Islet precursor cell (in vitro differentiated cells): ENCODE data around the gene SIM2.

ENCODE experiments used
- DNase-seq: peaks from one replicate; pipeline ENCODE4 v3.0.0-alpha.2; 2018

The SIM2 gene

DNA sequence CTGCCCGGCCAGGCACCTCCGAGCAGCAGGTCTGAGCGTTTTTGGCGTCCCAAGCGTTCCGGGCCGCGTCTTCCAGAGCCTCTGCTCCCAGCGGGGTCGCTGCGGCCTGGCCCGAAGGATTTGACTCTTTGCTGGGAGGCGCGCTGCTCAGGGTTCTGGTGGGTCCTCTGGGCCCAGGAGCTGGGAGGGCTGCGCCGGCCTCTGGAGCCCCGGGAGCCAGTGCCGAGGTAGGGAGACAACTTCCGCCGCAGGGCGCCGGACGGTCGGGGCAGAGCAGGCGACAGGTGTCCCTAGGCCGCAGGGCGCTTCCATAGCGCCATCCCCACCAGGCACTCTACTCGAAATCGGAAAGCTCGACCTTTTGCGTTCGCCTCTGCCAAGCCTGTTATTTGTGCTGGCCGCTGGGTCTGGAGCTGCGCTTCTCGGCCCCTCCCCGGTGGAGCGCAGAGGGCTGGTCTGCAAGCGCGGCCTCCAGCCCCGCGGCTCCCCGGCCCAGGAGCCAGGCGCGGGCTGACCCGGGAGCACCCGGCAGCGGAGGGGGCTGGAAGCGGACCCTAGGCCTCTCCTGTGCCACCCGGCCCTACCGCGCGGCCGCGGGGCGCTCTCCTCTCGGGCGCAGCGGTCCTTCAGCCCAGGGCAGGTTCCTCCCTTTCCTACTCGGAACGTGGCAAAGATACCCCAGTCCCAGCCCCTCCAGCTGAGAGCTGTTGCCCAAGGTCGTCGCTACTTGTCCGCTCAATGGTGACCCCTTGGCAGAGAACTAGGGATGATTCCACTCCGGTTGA lies 2.2 kb downstream of the SIM2 start:
- no peak for DNase-seq

DNA sequence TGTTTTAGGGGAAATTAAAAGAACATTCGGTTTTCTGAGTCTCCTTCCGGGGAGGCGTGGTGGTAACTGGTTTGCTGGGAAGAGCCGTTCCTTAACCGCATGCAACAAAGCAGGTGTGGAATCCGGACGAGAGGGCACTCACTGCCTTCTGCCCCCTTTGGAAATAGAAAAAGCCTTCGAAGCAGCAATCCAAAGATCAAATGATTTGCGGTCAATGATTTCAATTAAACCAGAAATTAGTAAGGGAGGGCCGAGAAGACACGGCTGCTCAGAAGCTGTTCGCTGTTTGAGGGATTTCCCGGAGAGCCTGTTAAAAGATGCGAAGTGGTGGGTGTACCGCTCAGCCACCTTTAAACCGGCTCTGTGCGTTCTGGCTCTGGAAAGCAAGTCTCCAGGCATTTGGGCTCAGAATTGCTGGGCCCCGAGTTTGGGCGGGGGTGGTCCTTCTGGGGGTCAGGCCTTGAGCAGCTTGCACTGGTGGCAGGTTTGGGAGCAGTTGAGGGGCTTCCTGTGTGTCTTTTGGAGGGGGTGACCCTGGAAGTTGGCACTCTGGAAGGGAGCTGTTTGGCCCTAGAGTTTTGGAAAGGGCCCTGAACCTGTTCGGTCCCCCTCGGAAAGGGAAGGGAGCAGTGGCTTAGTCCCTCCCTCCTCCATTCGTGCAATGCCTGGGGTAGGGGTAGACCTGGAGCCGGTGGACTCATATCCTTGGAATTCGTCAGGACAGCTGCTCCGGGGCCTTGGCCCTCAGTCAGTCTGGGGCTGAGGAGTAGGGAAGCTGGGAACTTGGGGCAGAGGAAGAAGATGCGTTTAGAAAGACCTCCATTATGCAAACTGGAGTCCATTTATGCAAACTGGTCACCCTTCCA lies 3.1 kb downstream of the SIM2 start:
- peak; percentile 84 for DNase-seq

DNA sequence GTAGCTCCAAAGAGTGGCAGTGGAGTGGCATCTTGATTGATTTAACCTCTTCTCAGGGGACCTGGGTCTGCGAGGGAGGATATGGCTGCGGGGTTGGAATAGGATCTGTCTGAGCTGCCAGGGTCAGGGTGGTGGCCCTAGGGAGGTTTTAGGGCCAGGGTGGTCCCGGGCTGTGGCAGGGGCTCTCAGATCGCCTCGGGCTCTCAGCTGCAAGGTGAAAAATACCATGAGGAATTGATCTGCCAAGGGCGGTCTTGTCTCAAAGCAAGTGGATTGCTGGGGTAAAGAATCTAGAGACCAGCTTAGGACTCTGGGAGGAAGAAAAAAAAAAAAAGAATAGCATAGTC lies 3.7 kb downstream of the SIM2 start:
- no peak for DNase-seq

DNA sequence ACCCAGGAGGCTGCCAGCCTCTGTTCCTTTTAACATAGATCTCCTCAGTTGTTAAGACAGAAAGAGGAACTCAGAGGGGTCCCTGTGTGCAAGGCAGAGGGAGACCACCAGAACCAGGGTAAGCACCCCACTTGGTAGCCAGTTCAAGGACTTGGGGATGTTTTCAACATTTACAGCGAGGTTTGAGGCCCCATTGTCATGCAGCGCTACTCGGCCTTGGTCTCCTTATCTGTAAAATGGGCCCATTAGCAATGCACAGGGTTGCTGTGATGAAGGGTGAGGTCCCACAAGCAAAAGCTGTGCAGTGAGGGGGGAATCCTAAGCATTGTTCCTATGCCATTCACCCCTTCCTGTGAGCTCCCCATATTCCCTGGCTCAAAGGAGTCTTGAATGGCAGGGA lies 4.2 kb downstream of the SIM2 start:
- DNase-seq = no peak

DNA sequence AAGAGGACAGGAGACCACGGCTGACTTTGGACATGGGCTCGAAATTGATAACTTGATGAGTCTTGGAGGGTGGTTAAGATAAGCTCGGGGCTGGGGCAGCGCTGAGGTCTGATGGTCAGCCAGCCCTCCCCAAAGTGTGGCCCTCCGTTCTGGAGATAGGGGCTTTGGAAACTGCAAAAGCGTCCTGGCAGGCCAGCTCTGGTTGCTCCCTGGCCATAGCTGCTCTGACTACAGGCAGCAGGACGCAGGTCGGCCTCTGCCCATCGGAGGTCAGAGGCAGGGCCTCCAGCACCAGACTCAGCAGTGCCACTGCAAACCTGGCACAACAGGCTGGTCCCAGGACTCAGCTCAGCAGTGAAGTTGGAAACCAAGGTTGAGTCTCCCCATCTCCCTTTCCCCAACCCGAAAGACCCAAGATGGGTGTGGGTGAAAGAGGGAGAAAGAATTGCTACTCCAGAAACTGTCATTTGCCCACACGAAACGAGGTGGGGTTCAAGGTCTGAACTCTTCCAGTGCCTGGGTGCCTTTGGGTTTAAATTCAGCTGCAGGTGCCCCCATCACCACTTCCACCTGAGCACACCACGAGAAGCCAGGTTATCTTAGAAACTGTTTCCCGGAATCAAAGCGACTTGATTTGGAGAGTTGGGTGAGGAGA lies 4.8 kb downstream of the SIM2 start:
- no peak for DNase-seq

DNA sequence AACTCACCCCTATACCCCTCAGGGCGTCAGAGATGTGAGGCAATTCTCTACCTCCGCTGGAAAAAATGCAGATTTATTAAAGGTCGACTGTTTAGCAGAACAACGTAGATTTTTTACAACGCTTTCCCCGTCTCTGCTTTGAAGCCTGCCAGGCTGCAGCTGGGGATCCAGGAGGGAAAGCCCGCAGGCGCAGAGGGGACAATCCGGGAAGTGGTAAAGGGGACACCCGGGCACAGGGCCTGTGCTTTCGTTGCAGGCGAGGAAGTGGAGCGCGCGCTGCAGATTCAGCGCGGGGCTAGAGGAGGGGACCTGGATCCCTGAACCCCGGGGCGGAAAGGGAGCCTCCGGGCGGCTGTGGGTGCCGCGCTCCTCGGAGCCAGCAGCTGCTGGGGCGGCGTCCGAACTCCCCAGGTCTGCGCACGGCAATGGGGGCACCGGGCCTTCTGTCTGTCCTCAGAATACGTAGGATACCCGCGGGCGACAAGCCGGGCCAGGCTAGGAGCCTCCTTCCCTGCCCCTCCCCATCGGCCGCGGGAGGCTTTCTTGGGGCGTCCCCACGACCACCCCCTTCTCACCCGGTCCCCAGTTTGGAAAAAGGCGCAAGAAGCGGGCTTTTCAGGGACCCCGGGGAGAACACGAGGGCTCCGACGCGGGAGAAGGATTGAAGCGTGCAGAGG lies 5.5 kb downstream of the SIM2 start:
- no peak for DNase-seq

DNA sequence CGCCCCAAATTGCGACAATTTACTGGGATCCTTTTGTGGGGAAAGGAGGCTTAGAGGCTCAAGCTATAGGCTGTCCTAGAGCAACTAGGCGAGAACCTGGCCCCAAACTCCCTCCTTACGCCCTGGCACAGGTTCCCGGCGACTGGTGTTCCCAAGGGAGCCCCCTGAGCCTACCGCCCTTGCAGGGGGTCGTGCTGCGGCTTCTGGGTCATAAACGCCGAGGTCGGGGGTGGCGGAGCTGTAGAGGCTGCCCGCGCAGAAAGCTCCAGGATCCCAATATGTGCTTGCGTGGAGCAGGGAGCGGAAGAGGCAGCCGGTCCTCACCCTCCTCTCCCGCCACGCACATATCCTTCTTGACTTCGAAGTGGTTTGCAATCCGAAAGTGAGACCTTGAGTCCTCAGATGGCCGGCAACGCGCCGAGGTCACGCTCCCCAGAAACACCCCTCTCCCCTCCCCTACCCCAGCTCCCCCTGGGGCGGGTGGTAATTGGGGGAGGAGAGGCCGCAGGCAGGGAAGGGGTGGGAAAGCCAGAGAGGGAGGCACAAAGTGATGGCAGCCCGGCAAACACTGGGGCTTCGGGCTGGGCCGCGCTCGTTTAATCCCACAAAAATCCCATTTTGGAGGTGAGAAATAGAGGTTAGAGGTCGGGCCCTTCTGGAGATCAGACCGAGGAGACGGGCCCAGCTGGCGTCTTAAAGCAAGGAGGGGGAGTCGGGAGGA lies 6.2 kb downstream of the SIM2 start:
- DNase-seq = peak; percentile 49

DNA sequence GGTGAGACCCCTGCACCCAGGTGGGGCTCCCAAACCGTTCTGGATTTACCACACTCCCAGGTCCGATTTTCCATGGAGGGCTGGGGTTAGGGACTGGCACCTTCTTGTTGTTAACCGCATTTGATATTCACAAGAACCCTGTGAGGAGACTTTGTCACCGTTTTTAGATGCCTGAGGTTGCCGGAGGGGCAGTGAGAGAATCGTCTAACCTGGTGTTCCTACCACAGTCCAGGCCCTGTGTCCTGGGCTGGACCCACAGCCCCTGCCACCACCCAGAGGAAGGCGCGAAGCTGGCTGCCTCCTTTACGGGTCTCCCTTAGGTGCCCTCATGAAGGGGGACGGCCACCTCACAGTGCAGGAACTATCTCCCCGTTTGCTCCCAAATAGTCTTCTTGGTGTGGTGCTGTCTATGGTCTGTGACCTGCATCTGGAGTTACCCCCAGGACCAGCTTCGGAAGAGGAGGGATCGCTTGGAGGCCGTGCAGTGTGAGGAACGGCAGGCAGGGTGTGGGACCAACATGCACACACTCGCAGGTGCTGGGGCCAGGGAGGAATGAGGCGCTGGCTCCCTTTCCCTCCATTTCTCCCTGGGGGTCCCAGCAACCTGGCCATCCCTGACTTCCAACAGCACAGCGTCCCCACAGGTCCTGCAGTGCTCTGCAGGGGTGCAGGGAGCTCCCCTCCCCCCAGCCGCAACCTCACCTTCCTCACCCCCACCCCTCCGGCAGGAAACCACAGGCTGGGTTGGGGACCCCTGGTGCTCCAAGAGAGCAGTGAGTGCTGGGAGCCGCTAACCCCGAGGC lies 7.0 kb downstream of the SIM2 start:
- peak; percentile 52 for DNase-seq

DNA sequence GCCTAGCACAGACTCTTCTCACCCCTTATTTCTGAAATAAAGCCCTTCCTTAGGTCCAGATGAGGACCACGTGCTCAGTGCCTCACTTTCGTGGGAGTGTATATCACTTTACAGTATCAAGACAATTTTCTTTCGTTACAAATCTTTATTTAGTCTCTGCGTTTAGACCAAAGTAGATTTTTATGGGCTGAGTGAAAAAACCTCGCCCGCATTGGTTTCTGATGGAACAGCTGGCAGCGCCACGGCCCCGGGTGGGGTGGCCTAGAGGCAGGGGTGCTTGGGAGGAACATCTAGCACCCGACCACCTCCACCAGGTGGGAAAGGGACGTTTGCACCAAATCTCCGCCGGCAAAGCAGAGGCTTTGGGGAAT lies 7.6 kb downstream of the SIM2 start:
- DNase-seq = peak; percentile 30

DNA sequence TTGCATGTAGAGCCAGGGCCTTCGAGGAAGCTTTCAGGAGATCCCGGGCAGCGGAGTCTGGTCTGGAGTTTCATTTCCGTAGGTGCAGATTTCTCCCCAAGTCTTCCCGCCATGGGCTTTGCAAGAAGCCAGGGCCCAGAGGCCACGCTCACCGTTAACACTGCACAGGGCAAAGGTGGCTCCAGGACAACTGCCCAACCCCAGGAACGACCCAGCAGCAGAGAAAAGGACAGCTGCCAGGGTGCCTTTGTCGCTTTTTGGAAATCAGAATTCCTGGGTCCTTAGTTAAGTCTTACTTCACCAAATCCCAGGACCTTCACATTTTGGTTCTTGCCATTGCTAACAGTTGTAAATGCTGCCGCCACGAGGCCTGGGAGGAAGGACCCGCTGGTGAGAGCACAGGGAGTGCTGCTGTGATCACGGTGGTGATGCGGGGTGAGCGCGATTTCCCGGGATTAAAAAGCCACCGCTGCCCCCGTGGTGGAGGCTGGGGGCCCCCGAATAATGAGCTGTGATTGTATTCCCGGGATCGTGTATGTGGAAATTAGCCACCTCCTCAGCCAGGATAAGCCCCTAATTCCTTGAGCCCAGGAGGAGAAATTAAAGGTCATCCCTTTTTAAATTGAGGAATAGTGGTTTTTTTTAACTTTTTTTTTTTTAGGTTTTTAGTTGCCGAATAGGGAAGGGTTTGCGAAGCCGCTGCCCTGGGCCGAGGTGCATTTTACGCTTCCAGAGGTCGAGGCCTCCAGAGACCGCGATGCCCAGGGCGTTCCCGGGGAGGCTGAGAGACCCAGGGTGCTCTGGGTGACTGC lies 8.2 kb downstream of the SIM2 start:
- peak; percentile 64 for DNase-seq

DNA sequence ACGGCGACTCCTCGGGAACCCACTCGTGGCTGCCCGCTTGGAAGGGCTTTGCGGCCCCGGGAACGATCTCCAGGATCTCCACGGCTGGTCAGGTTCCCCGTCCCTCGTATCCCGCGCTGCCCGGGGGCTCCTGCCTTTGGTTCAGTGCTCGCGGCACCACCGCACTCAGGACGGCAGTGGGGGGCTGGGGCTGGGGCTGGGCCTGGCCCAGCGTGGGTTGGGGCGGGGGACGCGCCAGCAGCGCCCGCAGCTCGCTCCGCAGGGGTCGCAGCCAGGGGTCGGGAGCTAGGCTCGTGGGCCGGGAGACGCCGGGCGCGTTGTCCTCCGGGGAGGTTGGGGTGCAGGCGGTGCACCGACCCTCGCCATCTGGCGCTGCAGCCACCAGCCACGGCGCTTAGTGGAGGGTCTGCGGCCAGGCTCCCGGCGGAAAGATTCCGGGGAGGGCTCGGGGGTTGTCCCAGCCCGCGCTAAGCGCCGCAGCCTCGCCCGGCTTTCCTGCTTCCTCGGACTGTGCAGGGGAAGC lies 8.9 kb downstream of the SIM2 start:
- peak; percentile 48 for DNase-seq

DNA sequence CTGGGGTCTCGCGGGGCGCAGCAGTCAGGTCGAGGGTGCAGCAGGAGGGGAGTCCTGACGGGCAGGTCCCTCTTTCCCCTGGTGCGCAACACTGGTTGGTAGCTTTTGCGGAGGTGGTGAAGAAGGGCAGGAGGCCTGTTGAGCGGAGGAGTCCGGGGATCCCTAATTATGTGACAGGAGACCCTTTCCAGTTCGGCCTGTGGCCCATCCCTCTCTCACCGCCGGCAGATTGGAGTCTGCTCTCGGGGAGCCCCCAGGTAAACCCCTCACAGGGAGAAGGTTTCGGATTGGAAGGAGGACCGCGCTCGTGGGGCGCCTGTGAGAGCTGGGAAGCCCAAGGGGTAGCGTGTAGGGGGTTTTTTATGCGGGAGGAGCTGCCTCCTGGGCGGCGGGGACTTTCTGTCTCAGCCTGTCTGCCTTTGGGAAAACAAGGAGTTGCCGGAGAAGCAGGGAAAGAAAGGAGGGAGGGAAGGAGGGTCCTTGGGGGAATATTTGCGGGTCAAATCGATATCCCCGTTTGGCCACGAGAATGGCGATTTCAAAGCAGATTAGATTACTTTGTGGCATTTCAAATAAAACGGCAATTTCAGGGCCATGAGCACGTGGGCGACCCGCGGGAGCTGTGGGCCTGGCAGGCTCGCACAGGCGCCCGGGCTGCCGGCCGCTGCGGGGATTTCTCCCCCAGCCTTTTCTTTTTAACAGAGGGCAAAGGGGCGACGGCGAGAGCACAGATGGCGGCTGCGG lies 9.5 kb downstream of the SIM2 start:
- no peak for DNase-seq

DNA sequence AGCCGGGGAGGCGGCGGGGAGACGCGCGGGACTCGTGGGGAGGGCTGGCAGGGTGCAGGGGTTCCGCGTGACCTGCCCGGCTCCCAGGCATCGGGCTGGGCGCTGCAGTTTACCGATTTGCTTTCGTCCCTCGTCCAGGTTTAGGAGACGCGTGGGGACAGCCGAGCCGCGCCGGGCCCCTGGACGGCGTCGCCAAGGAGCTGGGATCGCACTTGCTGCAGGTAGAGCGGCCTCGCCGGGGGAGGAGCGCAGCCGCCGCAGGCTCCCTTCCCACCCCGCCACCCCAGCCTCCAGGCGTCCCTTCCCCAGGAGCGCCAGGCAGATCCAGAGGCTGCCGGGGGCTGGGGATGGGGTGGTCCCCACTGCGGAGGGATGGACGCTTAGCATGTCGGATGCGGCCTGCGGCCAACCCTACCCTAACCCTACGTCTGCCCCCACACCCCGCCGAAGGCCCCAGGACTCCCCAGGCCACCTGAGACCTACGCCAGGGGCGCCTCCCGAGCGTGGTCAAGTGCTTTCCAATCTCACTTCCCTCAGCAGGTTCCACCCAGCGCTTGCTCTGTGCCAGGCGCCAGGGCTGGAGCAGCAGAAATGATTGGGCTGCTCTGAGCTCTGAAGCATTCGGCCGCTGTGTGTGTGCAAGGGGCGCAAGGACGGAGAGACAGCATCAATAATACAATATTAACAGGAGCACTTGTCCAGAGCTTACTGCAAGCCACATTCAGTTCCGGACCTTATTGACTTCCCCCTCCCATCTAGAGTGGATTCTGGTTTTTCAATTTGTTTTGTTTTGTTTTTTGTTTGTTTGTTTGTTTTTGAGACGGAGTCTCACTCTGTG lies 10.3 kb downstream of the SIM2 start:
- peak; percentile 56 for DNase-seq

DNA sequence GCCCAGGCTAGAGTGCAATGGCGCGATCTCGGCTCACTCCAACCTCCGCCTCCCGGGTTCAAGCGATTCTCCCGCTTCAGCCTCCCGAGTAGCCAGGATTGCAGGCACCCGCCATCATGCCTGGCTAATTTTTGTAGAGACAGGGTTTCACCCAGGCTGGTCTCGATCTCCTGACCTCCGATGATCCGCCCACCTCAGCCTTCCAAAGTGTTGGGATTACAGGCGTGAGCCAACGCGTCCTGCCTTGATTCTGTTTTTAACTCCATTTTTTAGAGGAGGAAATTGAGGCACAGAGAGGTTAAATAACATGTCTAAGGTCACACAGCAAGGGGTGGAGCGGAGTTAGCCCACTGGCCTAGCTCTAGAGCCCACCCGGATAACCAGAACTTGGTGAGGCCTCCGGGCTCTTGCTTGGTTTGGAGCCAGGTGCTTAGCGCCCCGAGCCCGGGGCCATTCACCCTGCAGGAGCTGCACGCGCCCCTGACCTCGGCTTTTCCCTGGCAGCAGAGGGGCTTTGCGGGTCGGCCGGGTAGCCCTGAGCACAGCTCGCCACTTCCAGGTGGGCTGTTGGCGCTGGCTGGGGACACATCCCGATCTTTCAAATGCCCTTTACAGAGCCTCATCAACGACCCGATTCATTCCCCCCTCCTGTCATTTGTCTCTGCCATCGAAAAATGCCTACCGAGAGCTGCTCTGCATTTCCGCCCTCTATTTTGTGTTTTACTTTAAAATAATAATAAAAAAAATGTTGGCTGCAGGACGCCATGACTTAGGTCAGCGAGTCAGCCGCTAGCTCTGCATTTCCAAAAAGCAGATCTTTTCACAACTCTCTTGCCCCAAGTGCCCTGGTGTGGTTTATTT lies 11.2 kb downstream of the SIM2 start:
- DNase-seq = peak; percentile 54

DNA sequence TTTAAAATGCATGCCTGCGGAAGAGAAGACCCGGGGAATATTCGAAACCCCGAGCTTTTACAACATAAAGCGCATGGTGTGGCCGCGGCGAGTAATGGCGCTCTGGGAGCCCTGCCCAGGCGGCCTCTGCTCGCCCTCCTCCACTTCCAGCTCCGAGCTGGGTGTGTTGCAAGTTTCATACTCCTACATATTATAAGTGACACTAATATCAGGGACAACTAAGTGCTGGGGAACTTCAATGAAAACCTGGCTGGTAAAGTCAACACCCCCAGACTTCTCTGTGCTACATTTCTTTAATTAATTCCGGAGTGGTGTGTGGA lies 11.8 kb downstream of the SIM2 start:
- peak; percentile 51 for DNase-seq

DNA sequence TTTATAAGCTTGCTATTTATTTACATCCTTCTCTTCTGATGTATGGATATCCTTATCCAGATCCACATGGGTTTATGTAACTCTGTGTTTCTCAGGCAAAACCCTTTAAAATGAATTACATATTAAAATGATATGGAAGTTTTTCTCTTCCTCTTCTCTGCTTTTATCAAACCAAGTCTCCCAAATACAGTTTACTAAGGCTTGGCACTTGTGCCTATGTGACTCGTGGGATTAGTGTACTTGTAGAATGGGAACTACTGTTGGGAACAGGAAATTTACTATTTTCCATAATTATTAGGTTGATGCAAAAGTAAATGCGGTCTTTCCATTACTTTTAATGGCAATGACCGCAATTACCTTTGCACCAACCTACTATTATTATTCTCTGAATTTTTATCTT lies 14.8 kb downstream of the SIM2 start:
- DNase-seq = no peak

DNA sequence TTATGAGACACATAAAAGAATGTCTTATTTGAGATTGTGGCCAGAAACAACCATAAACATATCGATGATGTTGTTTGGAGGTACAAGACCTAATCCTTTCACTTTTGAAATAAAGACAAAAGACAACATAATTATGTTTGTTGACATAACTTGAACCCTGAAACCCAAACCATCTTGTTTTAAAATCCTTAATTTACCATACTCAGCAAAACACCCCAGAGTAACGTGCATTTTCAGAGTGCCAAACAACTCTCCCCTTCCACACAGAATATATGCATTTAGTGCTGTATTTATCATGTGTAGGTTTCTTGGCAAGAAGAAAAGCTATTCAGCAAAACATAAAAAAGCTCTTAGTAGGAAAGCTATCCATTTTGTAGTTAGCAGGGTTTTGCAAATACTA lies 17.5 kb downstream of the SIM2 start:
- no peak for DNase-seq

DNA sequence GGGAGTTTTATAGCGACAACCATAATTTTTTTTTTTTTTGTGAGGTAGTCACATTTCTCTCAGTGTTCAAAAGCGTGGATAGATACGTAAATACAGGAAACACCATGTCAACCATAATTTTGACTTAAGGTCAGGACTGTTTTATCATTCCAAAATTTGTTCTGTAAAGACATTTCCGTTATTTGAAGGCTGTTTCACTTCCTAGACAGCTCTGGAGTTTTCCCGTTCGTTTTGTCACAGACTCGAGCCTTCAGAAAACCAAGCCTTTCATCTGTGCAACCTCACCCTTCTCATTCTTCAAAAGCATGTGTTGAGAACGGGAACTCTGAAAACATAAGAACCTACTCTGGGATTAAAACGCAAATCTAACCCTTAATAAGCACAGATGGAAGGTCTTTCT lies 17.9 kb downstream of the SIM2 start:
- DNase-seq = no peak
